Stimulated activated CD8-positive, alpha-beta memory T cell treated with anti-CD3 and anti-CD28 coated beads, Interleukin-4, amount 100 ng/mL, for 1 hour (primary cell): Measurements from ENCODE around the gene CRTAC1.

Source experiments
- DNase-seq, 2 donors: peaks; one replicate each; pipeline ENCODE4 v3.0.0-alpha.2; 2020; ENCODE audit warnings: low read depth in 2 of 2, low spot score in 1 of 2

Gene CRTAC1

DNA sequence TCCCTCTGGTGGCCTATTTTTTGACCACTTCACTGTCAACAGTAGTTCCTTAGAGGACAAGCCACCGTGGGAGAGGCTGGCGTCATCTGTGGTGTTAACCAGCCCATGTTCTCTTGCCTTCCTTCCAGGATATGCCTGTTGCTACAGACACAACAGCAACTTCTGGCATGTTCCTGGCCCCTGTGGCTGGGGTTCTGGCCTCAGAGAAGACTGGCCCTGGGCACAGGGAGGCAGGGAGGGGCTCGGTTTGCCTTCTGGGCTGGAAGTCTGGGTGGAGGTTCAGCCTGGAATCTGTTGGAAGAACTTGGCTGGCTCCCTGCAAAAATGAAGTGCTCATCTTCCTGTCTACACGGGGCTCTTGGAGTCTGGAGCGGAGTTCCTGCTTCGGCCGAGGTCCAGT lies 155.0 kb downstream of the CRTAC1 start:
- DNase-seq, result no peak

GRCh38 chr10:97874332-97874731 lies 156.1 kb downstream of the CRTAC1 start:
- no peak for DNase-seq

GRCh38 chr10:97873569-97873968 lies 156.9 kb downstream of the CRTAC1 start:
- DNase-seq, result no peak

- DNase-seq, result no peak
Observed at GRCh38 chr10:97870990-97871389, 159.4 kb downstream of the CRTAC1 start.

DNA sequence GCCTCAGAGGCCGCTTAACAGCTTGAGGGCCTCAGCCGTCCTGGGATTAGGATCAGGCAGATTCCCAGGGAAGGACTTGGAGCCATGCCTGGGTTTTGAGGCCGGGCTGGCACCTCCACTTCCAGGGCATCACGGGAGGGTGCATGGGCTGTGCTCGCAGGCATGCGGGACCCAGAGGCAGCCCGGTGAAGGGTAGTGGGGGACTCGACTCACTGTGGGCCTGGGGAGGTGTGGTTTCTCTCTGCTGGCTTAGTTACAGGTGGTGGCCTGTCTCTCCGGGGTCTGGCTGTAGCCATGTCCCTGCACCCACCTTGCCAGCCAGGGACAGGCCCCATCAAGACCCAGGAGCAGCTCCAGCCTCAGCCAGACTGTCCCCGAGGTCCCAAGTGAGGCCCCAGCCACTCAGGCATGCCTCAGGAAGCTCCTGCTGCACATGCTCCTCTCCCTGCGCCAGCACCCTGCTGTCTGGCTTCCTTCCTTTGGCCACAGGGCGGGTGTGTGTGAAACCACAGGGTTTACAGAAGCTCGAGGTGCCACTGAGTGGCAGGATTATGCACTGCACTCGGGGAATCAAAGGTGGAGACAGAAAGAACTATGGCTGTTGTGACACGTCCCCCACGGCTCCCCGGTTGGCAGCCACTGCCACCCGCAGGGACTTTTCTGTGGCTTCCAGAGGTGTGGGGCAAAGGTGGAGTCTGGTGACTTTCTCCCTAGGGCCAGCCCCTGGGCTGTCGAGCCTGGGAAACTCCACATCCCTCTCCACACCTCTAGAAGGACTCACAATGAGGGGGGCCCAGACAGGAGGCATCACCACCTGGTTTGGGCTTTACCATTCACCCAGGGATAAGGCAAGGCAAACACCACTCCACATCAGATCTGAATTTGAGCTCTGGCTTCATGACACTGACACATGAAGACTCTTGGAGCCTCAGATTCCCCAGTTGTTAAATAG lies 161.1 kb downstream of the CRTAC1 start:
- DNase-seq, result peak; percentile 51 to 69

DNA sequence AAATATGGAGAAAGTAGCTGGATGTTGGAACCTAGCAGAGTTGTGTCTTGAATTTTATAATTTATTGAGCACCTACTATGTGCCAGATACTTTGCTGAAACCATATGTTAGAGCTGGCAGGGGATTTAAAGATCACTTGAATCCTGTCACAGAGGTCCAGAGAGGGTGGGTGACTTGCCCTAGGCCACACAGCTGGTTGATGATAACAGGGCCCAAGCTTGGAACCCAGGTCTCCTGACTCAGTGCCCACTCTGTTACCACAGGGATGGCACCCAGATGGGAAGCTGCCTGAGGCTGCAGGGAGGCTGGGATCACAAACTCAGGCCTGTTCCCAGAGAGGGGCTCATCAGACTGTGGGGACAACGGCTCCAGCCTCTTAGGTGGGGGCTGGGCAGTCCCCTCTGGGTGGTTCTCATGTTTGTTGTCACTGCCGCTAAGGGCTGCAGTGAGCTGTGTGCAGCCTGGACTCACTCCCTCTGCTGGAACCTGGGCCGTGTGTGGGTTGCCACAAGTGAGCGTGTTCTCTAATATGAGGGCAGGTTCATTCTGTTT lies 162.2 kb downstream of the CRTAC1 start:
- no peak for DNase-seq

- no peak for DNase-seq
Observed at GRCh38 chr10:97867220-97867800, 163.1 kb downstream of the CRTAC1 start.

GRCh38 chr10:97866524-97867219 lies 163.7 kb downstream of the CRTAC1 start:
- DNase-seq, result no peak

- no peak for DNase-seq
Observed at GRCh38 chr10:97865488-97865887, 164.9 kb downstream of the CRTAC1 start.

DNA sequence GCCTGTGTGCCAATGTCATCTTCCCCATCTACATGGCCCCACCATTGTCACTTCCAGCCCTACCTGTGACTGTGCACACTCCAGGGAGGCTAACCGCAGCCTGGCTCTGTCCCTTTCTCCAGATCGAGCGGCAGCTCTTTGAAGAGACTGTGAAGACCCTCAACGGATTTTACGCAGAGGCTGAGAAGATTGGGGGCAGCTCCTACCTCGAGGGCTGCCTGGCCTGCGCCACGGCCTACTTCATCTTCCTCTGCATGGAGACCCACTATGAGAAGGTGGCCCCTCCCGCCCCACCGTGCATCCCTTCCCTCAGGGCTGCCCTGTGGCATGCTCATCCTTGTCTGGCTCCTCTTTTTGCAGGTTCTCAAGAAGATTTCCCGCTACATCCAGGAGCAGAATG lies 166.6 kb downstream of the CRTAC1 start:
- no peak for DNase-seq

DNA sequence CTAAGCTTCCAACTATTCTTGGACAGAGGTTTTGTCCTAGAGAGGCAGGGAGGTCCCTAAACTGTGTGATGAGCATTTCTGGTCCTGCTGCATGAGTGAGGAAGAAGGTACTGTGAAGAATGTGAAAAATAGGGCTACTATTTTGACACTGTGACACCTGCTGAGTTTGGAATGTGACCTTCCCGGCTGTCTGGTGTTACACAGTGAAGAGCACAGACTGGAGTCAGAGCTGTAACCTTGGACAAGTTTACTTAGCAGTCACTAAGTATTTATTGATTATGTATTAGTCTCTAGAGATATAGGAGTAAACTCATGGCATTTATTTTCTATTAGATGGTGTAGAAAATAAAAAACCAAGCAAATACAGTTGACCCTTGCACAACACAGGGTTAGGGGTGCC lies 168.5 kb downstream of the CRTAC1 start:
- no peak for DNase-seq

GRCh38 chr10:97861097-97861750 lies 169.2 kb downstream of the CRTAC1 start:
- DNase-seq, result no peak

DNA sequence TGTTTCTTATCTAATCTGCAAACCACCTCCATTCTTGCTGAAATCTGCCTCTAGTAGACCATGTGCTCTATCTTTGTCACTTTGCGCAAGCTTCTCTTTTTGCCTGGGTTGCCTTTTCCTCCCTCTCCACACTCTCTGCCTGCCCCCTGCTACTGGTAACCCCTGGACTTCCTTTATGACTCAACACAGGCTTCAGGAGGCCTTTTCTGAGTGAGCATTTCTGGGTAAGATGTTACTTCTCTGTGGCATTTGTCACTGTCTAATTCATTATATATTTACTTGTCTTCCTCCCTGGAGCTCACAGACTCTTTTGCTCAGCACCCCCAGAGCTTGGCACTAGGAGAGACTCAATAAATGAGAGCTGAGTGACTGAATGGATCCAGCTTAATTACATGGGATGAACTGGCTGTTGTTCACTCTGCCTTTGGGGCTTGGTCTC lies 172.4 kb downstream of the CRTAC1 start:
- no peak for DNase-seq

GRCh38 chr10:97854743-97855142 lies 175.7 kb downstream of the CRTAC1 start:
- no peak for DNase-seq

DNA sequence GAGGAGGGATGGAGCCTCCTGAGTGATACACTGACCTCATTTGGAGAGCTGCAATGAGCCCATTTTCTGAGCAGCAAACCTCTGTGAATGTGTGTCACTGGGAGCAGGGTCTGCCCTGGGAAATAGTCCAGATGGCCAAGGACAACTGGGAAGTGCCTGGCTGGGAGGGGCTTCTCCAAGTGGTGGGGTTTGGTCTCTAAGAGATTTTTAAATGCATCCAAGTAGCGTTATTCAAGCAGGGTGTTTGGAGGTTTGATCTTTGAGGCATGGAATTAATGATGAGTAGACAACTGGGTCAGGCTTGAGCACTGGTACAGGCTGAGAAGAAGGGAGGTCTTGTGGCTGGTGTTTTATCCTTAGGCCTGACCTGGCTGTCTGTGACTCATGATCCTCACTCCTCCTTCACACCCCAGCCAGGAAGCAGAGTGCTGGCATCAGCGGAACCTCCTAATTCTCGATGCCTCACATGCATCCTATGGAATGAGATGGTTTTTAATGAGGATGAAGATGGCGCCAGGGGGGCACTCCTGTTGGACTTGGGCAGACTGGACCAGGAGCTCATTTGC lies 177.5 kb downstream of the CRTAC1 start:
- no peak for DNase-seq

DNA sequence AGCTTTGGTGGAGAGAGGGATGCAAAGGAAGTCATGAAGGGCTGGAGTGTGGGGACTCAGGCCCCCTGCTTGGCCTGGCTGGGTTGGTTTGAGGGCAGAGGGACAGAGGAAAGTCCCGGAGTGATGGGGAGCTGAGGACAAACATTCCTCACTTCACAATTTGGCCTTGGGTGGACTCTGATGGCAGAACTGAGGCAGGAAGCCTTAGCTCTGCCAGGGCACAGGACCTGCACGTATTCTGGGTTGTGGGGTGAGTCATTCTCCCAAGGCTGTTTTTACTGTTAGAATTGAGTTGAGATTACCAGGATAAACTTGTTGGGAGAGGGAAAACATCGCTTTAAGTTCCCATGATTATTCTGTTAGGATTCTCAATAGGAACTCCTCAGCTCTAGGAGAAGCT lies 178.1 kb downstream of the CRTAC1 start:
- no peak for DNase-seq

DNA sequence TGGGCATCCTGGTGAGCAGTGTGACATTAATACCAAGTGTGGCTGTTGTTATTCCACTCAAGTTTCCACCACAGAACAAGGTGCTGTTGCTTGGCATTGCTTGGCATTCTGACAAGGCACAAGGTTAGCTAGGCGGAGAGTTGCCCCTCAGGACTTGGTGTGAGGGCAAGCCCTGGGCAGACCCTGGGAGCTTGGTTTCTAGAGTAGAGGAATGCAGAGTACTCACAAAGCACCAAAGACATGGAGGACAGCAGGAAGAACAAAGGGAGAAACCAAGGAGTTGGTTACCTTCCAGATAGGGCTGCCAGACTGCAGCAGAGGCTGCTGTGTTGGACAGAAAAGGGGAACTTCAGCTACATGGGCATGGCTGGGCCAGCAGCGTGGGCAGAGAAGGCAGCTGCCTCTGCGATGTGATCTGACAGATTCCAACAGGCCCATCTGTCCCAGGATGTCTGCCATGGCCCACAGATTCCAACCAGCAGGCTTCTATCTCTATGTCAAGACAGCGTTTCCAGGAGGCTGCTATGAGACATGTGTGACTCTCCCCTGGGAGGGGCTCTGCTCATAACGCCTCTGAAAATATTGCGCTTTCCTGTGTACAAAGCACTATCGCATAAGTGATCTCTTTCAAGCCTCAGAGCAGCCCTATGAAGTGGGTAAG lies 178.9 kb downstream of the CRTAC1 start:
- DNase-seq, result no peak

DNA sequence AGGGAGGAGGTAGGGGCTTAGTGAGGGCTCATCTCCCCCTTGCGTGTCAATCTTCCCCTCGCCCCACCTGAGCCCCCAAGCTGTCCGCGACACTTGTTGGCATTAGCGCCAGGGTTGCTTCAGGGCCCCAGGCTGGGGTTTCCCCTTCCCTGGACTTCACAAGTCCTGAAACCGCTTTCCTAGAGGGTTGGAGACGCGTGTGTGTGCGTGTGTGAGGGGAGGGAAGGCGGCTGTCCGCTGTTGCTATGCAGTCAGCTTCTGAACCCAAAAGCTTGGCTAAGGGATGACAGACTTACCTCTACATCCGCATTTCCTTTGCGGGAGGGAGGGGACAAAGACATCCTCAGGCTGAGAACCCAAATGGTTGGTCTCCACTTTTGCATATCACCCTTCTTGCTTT lies 180.0 kb downstream of the CRTAC1 start:
- no peak for DNase-seq

- DNase-seq, result peak; percentile 23 to 35
Observed at GRCh38 chr10:97849687-97850402, 180.6 kb downstream of the CRTAC1 start, which contains the start of gene GOLGA7B. Gene GOLGA7B, plus strand, starts transcription at chr10:97849843. Its CDS starts 461 bp downstream, at chr10:97850304.
